C4-2B (cell line): ENCODE measurements around the gene ATG7.

Experiments
- ZFX ChIP-seq: fragments of 450-650 bp; IDR thresholded peaks from 2 replicates; pipeline ENCODE4 v1.6.1; 2017
- TF ChIP-seq, protein P1 (sequence below): fragments of 450-650 bp; conservative IDR thresholded peaks from 2 replicates; pipeline ENCODE4 v1.5.1; 2017; ENCODE audit warnings: mild to moderate bottlenecking

- TF ChIP-seq, protein P1, sequence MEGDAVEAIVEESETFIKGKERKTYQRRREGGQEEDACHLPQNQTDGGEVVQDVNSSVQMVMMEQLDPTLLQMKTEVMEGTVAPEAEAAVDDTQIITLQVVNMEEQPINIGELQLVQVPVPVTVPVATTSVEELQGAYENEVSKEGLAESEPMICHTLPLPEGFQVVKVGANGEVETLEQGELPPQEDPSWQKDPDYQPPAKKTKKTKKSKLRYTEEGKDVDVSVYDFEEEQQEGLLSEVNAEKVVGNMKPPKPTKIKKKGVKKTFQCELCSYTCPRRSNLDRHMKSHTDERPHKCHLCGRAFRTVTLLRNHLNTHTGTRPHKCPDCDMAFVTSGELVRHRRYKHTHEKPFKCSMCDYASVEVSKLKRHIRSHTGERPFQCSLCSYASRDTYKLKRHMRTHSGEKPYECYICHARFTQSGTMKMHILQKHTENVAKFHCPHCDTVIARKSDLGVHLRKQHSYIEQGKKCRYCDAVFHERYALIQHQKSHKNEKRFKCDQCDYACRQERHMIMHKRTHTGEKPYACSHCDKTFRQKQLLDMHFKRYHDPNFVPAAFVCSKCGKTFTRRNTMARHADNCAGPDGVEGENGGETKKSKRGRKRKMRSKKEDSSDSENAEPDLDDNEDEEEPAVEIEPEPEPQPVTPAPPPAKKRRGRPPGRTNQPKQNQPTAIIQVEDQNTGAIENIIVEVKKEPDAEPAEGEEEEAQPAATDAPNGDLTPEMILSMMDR, result no peak
- no peak for TF ChIP-seq ZFX
These were observed 226.4 kb downstream of the ATG7 start for GRCh38 chr3:11498646-11499045.
